Activated naive CD8-positive, alpha-beta T cell treated with anti-CD3 and anti-CD28 coated beads, Interleukin-2, amount 50 U/mL, for 16 hours (primary cell): ENCODE results near the gene STAC.
"Not testable (repeated sequence)": the region's sequence is repeated elsewhere in the genome, so short reads cannot be mapped to it uniquely, and the experiment has no call there.

Experiments used
- DNase-seq: peaks from one replicate; pipeline ENCODE4 v3.0.0-alpha.2; 2020; ENCODE audit warnings: low read depth, low spot score

Gene STAC

GRCh38 chr3:36416599-36416998 lies 36.3 kb downstream of the STAC start:
- DNase-seq = no peak

- DNase-seq = no peak
These were observed 36.9 kb downstream of the STAC start for GRCh38 chr3:36417237-36417636.

- no peak for DNase-seq
These were observed 38.0 kb downstream of the STAC start for GRCh38 chr3:36418296-36418695.

- no peak for DNase-seq
These were observed 48.1 kb downstream of the STAC start for GRCh38 chr3:36428445-36428844.

GRCh38 chr3:36429986-36430485 lies 49.7 kb downstream of the STAC start:
- DNase-seq = no peak

- DNase-seq = no peak
These were observed 53.2 kb downstream of the STAC start for GRCh38 chr3:36433511-36433910.

GRCh38 chr3:36434687-36435426 lies 54.6 kb downstream of the STAC start:
- DNase-seq = no peak

- DNase-seq = no peak
These were observed 62.9 kb downstream of the STAC start for GRCh38 chr3:36443028-36443686.

GRCh38 chr3:36444909-36445308 lies 64.6 kb downstream of the STAC start:
- DNase-seq = no peak

- DNase-seq = no peak
These were observed 66.0 kb downstream of the STAC start for GRCh38 chr3:36446276-36446675.

GRCh38 chr3:36447061-36447460 lies 66.8 kb downstream of the STAC start:
- no peak for DNase-seq

- no peak for DNase-seq
These were observed 71.5 kb downstream of the STAC start for GRCh38 chr3:36451816-36452215.

GRCh38 chr3:36453213-36453612 lies 72.9 kb downstream of the STAC start:
- DNase-seq = not testable (repeated sequence)

- not testable (repeated sequence) for DNase-seq
These were observed 73.6 kb downstream of the STAC start for GRCh38 chr3:36453896-36454295.

- DNase-seq = no peak
These were observed 75.1 kb downstream of the STAC start for GRCh38 chr3:36455406-36455805.

GRCh38 chr3:36456784-36457183 lies 76.5 kb downstream of the STAC start:
- DNase-seq = no peak

- DNase-seq = no peak
These were observed 77.4 kb downstream of the STAC start for GRCh38 chr3:36457667-36458066.

GRCh38 chr3:36459177-36459576 lies 78.9 kb downstream of the STAC start:
- no peak for DNase-seq

GRCh38 chr3:36461597-36461996 lies 81.3 kb downstream of the STAC start:
- DNase-seq = no peak

GRCh38 chr3:36472045-36472444 lies 91.7 kb downstream of the STAC start:
- DNase-seq = not testable (repeated sequence)

GRCh38 chr3:36475558-36475957 lies 95.3 kb downstream of the STAC start:
- DNase-seq = no peak

GRCh38 chr3:36476286-36476942 lies 96.1 kb downstream of the STAC start:
- no peak for DNase-seq

GRCh38 chr3:36477655-36478054 lies 97.4 kb downstream of the STAC start:
- no peak for DNase-seq
